OCI-LY7 (cell line): ENCODE results near the gene ADARB2. TPM values are rescaled to one million over a fixed set of nuclear protein-coding genes. Genes with fewer than 3 reads are reported as not detected.

Experiments used
- BruUV-seq: library from RNA; stranded (reverse); fragments of 400-500 nt; replicated peaks from 2 replicates; lab custom pipeline; 2021; lab: Mats Ljungman, UMichigan
- CTCF ChIA-PET: fragments of 300-600 bp; sonication (Branson Sonifier 250); formaldehyde crosslinking; loops from one replicate; lab custom pipeline; 2022; ENCODE audit warnings: antibody characterized with exemption; ENCODE audit not compliant: unreplicated experiment; lab: Charles Lee
- POLR2A ChIA-PET: fragments of 300-600 bp; sonication (Branson Sonifier 250); formaldehyde crosslinking; loops from one replicate; lab custom pipeline; 2022; ENCODE audit warnings: antibody characterized with exemption; lab: Charles Lee
- DNase-seq: peaks from one replicate; pipeline ENCODE4 v3.0.0-alpha.2; 2015; ENCODE audit warnings: low spot score
- H2AFZ ChIP-seq: fragments of 200-600 bp; sonication (generic), shearing (Covaris generic); 2 replicates; pipeline ENCODE4 v1.6.1; 2014; ENCODE audit warnings: mild to moderate bottlenecking, antibody characterized with exemption, low read length, moderate library complexity
- H3K27ac ChIP-seq: fragments of 200-600 bp; sonication (generic); 2 replicates; pipeline ENCODE4 v1.5.1; 2014; ENCODE audit warnings: mixed run types, low read depth, mild to moderate bottlenecking, moderate library complexity, low read length, inconsistent platforms; ENCODE audit not compliant: poor library complexity, severe bottlenecking
- H3K36me3 ChIP-seq: fragments of 200-600 bp; sonication (generic); 2 replicates; pipeline ENCODE4 v1.6.1; 2014; ENCODE audit warnings: mild to moderate bottlenecking, antibody characterized with exemption, low read length, moderate library complexity, mixed read lengths; ENCODE audit not compliant: insufficient read depth
- H3K4me1 ChIP-seq: fragments of 200-600 bp; sonication (generic); 2 replicates; pipeline ENCODE4 v1.5.1; 2014; ENCODE audit warnings: mild to moderate bottlenecking, low read length; ENCODE audit not compliant: insufficient read depth, poor library complexity, severe bottlenecking
- H3K4me2 ChIP-seq: fragments of 200-600 bp; sonication (generic); 2 replicates; pipeline ENCODE4 v1.6.1; 2014; ENCODE audit warnings: mild to moderate bottlenecking, low read length
- H3K4me3 ChIP-seq: fragments of 200-600 bp; sonication (generic); 2 replicates; pipeline ENCODE4 v1.5.1; 2014; ENCODE audit warnings: mild to moderate bottlenecking, low read depth, low read length; ENCODE audit not compliant: poor library complexity, severe bottlenecking
- H3K79me2 ChIP-seq: fragments of 200-600 bp; sonication (generic); 2 replicates; pipeline ENCODE4 v1.6.1; 2016; ENCODE audit warnings: low read depth, mild to moderate bottlenecking, low read length, moderate library complexity, mixed read lengths; ENCODE audit not compliant: insufficient read depth
- H3K9me2 ChIP-seq: fragments of 200-600 bp; sonication (generic); 2 replicates; pipeline ENCODE4 v1.6.1; 2016; ENCODE audit warnings: mild to moderate bottlenecking, low read length, mixed read lengths; ENCODE audit not compliant: insufficient read depth
- H3K9me3 ChIP-seq: fragments of 200-600 bp; sonication (generic); 2 replicates; pipeline ENCODE4 v1.6.1; 2014; ENCODE audit warnings: mild to moderate bottlenecking, mixed run types, low read length, mixed read lengths
- H4K20me1 ChIP-seq: fragments of 200-600 bp; sonication (generic); 2 replicates; pipeline ENCODE4 v1.6.1; 2014; ENCODE audit warnings: mild to moderate bottlenecking, antibody characterized with exemption, low read length, moderate library complexity, mixed read lengths; ENCODE audit not compliant: insufficient read depth
- EZH2phosphoT487 ChIP-seq: fragments of 200-600 bp; sonication (generic); IDR thresholded peaks from 2 replicates; pipeline ENCODE4 v1.6.1; 2018; ENCODE audit warnings: low read depth, borderline replicate concordance, mild to moderate bottlenecking, mixed run types, antibody characterized with exemption, low read length, moderate library complexity, mixed read lengths
- intact Hi-C: fragments of 100-400 bp; cut with micrococcal nuclease; formaldehyde crosslinking; loops from one replicate; pipeline ENCODE4 v1.10.0; 2022; ENCODE audit not compliant: unreplicated experiment
- total RNA-seq, 2 experiments: library from RNA; depleted of rRNA in 1 of 2; stranded (reverse); fragments of >200 nt in 1 of 2; shearing (Covaris generic) in 1 of 2; gene quantifications; 2 replicates each; pipeline ENCODE4 v1.2.3, GENCODE V29; 2014 to 2022
- TF ChIP-seq, protein P1 (sequence below): fragments of 200-600 bp; sonication (generic); conservative IDR thresholded peaks from 2 replicates; pipeline ENCODE4 v1.5.1; 2014; ENCODE audit warnings: mild to moderate bottlenecking, antibody characterized with exemption, low read length, moderate library complexity, mixed read lengths

The ADARB2 gene
- total RNA-seq, 2 experiments from 2014 or later, result 0.03 TPM; not detected in 1

DNA sequence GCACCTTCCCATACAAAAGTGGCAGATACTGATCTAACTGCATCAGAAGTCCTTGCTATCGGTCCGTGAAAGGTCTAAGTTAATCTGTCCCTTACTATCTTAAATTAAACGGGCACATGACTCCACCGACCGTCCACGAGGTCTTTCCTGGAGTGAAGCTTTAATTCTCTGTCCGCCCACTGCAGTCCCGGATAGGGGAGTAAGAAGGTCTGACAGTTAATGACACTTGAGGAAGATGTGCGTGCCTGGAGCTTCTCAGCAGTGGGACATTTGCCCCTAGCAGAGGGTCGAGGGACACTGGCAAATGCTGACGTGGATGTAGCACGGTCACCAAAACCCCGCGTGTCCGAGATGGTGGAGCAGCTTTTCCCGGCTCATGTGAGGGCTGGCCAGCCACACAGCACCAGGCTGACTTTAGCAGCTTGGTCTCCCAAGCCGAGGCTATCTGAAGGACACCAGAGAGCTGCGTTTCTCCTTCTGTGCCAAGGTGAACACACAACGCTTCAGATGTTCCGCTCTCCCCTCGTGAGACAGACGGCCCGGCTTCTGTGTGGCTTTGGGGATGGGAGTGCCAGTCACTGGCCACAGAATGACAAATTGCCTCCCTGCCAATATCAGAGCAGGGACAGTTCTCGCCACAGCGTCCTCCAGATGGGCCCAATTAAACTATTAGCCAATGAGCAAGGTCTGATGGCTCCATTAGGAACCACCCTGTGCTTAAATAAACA, 86.6 kb downstream of the ADARB2 start:
- intact Hi-C loops, result no loop called here
- Histone ChIP-seq H3K9me3 (no peaks in the 10 kb centered on the region), H3K4me1 (no peaks in the 10 kb centered on the region), H4K20me1 (no peaks in the 10 kb centered on the region), H3K9me2 (no peaks in the 10 kb centered on the region), H3K4me3 (no peak overlapping the region), H3K79me2 (no peaks in the 10 kb centered on the region), H3K36me3 (no peaks in the 10 kb centered on the region), H3K4me2 (no peak overlapping the region), H3K27ac (no peak overlapping the region), H2AFZ (no peak overlapping the region)
- TF ChIP-seq EZH2phosphoT487, result no peak
- TF ChIP-seq, protein P1, sequence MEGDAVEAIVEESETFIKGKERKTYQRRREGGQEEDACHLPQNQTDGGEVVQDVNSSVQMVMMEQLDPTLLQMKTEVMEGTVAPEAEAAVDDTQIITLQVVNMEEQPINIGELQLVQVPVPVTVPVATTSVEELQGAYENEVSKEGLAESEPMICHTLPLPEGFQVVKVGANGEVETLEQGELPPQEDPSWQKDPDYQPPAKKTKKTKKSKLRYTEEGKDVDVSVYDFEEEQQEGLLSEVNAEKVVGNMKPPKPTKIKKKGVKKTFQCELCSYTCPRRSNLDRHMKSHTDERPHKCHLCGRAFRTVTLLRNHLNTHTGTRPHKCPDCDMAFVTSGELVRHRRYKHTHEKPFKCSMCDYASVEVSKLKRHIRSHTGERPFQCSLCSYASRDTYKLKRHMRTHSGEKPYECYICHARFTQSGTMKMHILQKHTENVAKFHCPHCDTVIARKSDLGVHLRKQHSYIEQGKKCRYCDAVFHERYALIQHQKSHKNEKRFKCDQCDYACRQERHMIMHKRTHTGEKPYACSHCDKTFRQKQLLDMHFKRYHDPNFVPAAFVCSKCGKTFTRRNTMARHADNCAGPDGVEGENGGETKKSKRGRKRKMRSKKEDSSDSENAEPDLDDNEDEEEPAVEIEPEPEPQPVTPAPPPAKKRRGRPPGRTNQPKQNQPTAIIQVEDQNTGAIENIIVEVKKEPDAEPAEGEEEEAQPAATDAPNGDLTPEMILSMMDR, result no peak
- no peak for DNase-seq
- BruUV-seq, result no TSS peak
- CTCF ChIA-PET, result interaction anchor here (0.5 kb wide), 1 partner anchor 69 kb away, joined by 3 read pairs; no protein-coding TSS in a partner anchor
- POLR2A ChIA-PET, result no interaction called here

DNA sequence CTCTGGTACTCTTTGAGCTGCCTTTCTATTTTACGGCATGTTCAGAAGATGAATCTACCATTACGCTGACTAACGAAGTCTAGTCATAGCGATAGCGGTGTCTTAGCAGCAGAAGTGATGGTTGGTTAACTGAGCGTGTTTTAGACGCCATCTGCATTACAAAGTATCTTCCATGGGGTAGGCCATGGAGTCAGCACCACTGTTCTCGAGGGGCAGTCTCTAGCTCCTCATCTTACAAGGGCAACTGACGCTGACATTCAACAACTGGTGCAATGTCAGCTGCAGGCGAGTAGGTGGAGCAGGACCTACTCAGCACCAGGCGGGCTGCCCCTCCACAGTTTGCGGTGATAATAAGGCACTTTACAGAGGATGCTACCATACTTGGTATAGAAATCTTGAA, 88.7 kb downstream of the ADARB2 start:
- CTCF ChIA-PET, result no interaction called here
- H3K27ac ChIP-seq, result no peak overlapping the region
- DNase-seq, result no peak
- POLR2A ChIA-PET, result no interaction called here
- H2AFZ ChIP-seq, result no peak overlapping the region
- H3K9me2 ChIP-seq, result no peaks in the 10 kb centered on the region
- H3K36me3 ChIP-seq, result no peaks in the 10 kb centered on the region
- no peaks in the 10 kb centered on the region for H3K79me2 ChIP-seq
- TF ChIP-seq, protein P1, result no peak
- TF ChIP-seq EZH2phosphoT487, result no peak
- no peaks in the 10 kb centered on the region for H3K9me3 ChIP-seq
- H4K20me1 ChIP-seq, result no peaks in the 10 kb centered on the region
- H3K4me2 ChIP-seq, result no peak overlapping the region
- intact Hi-C loops, result no loop called here
- no peak overlapping the region for H3K4me3 ChIP-seq
- BruUV-seq, result no TSS peak
- H3K4me1 ChIP-seq, result no peaks in the 10 kb centered on the region

DNA sequence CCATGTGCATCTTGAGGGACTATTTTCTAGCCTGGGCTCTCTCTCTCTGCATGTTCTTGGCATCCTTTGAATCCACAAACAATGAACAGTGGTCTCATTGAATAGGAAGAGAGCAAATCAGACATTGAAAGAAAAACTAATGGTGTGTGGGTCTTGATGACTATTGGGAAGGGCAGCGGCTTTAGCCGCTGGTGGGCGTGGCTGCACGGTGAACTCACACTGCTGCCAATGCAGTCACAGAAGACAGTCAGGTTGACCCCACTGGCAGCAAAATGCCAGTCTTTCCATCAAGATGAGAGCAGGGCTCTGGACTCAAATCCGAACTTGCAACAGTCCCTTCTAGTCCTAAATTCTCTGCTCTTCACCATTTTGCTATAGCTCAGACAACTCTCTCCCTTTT, 91.0 kb downstream of the ADARB2 start:
- H3K27ac ChIP-seq, result no peak overlapping the region
- no peak overlapping the region for H3K4me3 ChIP-seq
- TF ChIP-seq EZH2phosphoT487, result no peak
- TF ChIP-seq, protein P1, result no peak
- intact Hi-C loops, result no loop called here
- no TSS peak for BruUV-seq
- no peaks in the 10 kb centered on the region for H3K36me3 ChIP-seq
- H2AFZ ChIP-seq, result no peak overlapping the region
- ChIA-PET POLR2A (no interaction called here), CTCF (no interaction called here)
- no peak overlapping the region for H3K4me2 ChIP-seq
- H3K79me2 ChIP-seq, result no peaks in the 10 kb centered on the region
- no peaks in the 10 kb centered on the region for H4K20me1 ChIP-seq
- no peak for DNase-seq
- no peaks in the 10 kb centered on the region for H3K9me2 ChIP-seq
- no peaks in the 10 kb centered on the region for H3K4me1 ChIP-seq
- no peaks in the 10 kb centered on the region for H3K9me3 ChIP-seq
